Endothelial cell (in vitro differentiated cells): ENCODE measurements around the gene KLHL22. TPM values are rescaled to one million over a fixed set of nuclear protein-coding genes. Genes with fewer than 3 reads are reported as not detected.
"Not testable (repeated sequence)": the region's sequence is repeated elsewhere in the genome, so short reads cannot be mapped to it uniquely, and the experiment has no call there.

ENCODE experiments used
- DNase-seq: peaks from one replicate; pipeline ENCODE4 v3.0.0; 2021; ENCODE audit warnings: low spot score
- H3K27ac Mint-ChIP-seq: one replicate; pipeline ENCODE4 v1.8.0; 2021; ENCODE audit warnings: mixed read lengths, inconsistent platforms; ENCODE audit not compliant: unreplicated experiment
- H3K27me3 Mint-ChIP-seq: one replicate; pipeline ENCODE4 v1.8.0; 2021; ENCODE audit warnings: mild to moderate bottlenecking, moderate library complexity, mixed read lengths, inconsistent platforms; ENCODE audit not compliant: unreplicated experiment
- H3K36me3 Mint-ChIP-seq: one replicate; pipeline ENCODE4 v1.8.0; 2021; ENCODE audit warnings: mild to moderate bottlenecking, low read depth, mixed read lengths, inconsistent platforms; ENCODE audit not compliant: unreplicated experiment
- H3K4me1 Mint-ChIP-seq: one replicate; pipeline ENCODE4 v1.8.0; 2021; ENCODE audit warnings: mild to moderate bottlenecking, mixed read lengths, inconsistent platforms; ENCODE audit not compliant: unreplicated experiment
- H3K4me3 Mint-ChIP-seq: one replicate; pipeline ENCODE4 v1.8.0; 2021; ENCODE audit warnings: mild to moderate bottlenecking, mixed read lengths, inconsistent platforms; ENCODE audit not compliant: unreplicated experiment
- H3K9me3 Mint-ChIP-seq: one replicate; pipeline ENCODE4 v1.8.0; 2021; ENCODE audit warnings: mixed read lengths, inconsistent platforms; ENCODE audit not compliant: unreplicated experiment
- CTCF ChIP-seq: fragments of 200-600 bp; sonication (generic); IDR thresholded peaks from one replicate; pipeline ENCODE4 v1.5.0; 2021; ENCODE audit warnings: antibody characterized with exemption; ENCODE audit not compliant: unreplicated experiment
- total RNA-seq: library from RNA; stranded (reverse); fragmentation: NEBNext Ultra II Directional; extraction: Animal tissue kit (Norgen Biotek cat#: 25700); gene quantifications from one replicate; pipeline ENCODE4 v1.2.1, GENCODE V29; 2021; ENCODE audit not compliant: unreplicated experiment

KLHL22 gene
- total RNA-seq, 1 donor from 2014 or later: 19.4 TPM

GRCh38 chr22:20472629-20473442, 22.8 kb downstream of the KLHL22 start:
- Mint-ChIP-seq H3K27me3 (peaks cover 3% of the 10 kb centered on the region), H3K27ac (no peak overlapping the region), H3K4me3 (no peak overlapping the region), H3K4me1 (no peaks in the 10 kb centered on the region), H3K9me3 (no peaks in the 10 kb centered on the region), H3K36me3 (peaks cover 4% of the 10 kb centered on the region)
- TF ChIP-seq CTCF: no peak
- DNase-seq: no peak

- Mint-ChIP-seq H3K4me3 (no peak overlapping the region), H3K27me3 (peaks cover 1% of the 10 kb centered on the region), H3K27ac (no peak overlapping the region), H3K9me3 (no peaks in the 10 kb centered on the region), H3K36me3 (peaks cover 4% of the 10 kb centered on the region), H3K4me1 (no peaks in the 10 kb centered on the region)
- no peak for TF ChIP-seq CTCF
- DNase-seq: no peak
These were observed 24.3 kb downstream of the KLHL22 start for GRCh38 chr22:20471126-20471833.

GRCh38 chr22:20470525-20470924, 25.1 kb downstream of the KLHL22 start:
- not testable (repeated sequence) for H3K9me3 Mint-ChIP-seq, H3K27ac Mint-ChIP-seq, H3K4me1 Mint-ChIP-seq

GRCh38 chr22:20469110-20469868, 26.3 kb downstream of the KLHL22 start:
- Mint-ChIP-seq H3K9me3 (no peaks in the 10 kb centered on the region), H3K4me3 (peak overlapping the region; percentile 5), H3K27ac (no peak overlapping the region), H3K36me3 (peaks cover 13% of the 10 kb centered on the region), H3K4me1 (peaks cover 6% of the 10 kb centered on the region), H3K27me3 (peaks cover 1% of the 10 kb centered on the region)
- no peak for TF ChIP-seq CTCF
- no peak for DNase-seq

More at GRCh38 chr22:20470525-20470924, 25.1 kb downstream of the KLHL22 start:
- not testable (repeated sequence) for DNase-seq, H3K4me3 Mint-ChIP-seq, H3K27me3 Mint-ChIP-seq, H3K36me3 Mint-ChIP-seq

GRCh38 chr22:20466659-20467379, 28.8 kb downstream of the KLHL22 start:
- Mint-ChIP-seq H3K4me1 (peaks cover 23% of the 10 kb centered on the region), H3K4me3 (no peak overlapping the region), H3K27ac (no peak overlapping the region), H3K9me3 (no peaks in the 10 kb centered on the region), H3K36me3 (peaks cover 19% of the 10 kb centered on the region), H3K27me3 (peaks cover 3% of the 10 kb centered on the region)
- no peak for DNase-seq
- no peak for TF ChIP-seq CTCF
